NCI-H82 treated with DMSO at 0.1 percent for 48 hours (cell line): ENCODE measurements around the gene GGN.
"Not testable (repeated sequence)": the region's sequence is repeated elsewhere in the genome, so short reads cannot be mapped to it uniquely, and the experiment has no call there.

ENCODE experiments used
- DNase-seq: peaks from one replicate; lab custom pipeline; 2025; ENCODE audit not compliant: unreplicated experiment; lab: John Stamatoyannopoulos, UW

GGN gene

GRCh38 chr19:38387550-38388348 lies at the start of gene GGN:
Gene GGN (minus strand): TSS chr19:38388034. CDS start chr19:38387261, 773 bp downstream.
- peak; percentile 83 for DNase-seq

GRCh38 chr19:38437295-38437694 lies 49.5 kb upstream of the GGN start:
- DNase-seq: no peak

DNA sequence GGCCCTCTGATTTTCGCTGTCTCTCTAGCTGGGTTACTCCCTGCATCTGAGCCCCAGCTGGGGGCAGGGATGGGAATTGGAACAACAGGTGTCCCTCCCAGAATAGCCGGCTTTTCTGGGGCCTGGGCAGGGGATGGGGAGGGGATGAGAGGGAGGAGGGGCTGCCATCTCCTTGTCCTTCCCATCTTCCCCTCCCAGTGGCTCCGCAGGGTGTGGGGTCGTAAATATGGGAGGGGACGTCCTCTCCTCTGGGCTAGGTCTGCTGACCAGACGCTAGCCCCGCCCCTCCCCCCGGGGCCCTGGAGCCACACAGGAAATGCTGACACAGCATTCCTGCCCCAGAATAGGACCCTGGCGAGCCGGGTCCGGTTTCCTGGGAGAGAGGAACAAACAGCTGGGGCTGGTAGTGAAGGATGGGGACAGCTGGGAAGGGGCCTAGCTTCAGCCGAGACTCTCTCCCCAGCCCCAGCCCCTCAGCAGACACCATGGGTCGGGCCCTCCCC lies 46.8 kb upstream of the GGN start:
- peak; percentile 55 for DNase-seq

GRCh38 chr19:38433268-38433733 lies 45.5 kb upstream of the GGN start, which contains the start of gene RYR1:
Gene RYR1 (plus strand): TSS chr19:38433691. CDS start chr19:38433830, 139 bp downstream.
- peak; percentile 23 for DNase-seq

DNA sequence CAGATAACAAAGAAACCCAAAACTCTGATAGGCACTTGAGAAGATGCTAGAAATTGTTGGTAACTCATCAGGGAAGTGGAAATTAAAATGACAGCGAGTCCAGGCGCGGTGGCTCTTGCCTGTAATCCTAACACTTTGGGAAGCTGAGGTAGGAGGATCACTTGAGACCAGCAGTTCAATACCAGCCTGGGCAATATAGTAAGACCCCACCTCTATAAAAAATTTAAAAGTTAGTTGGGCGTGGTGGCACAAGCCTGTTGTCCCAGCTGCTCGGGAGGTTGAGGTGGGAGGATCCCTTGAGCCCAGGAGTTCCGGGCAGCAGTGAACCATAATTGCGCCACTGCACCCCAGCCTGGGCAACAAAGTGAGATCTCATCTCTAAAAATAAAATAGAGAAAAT lies 43.1 kb upstream of the GGN start:
- no peak for DNase-seq

DNA sequence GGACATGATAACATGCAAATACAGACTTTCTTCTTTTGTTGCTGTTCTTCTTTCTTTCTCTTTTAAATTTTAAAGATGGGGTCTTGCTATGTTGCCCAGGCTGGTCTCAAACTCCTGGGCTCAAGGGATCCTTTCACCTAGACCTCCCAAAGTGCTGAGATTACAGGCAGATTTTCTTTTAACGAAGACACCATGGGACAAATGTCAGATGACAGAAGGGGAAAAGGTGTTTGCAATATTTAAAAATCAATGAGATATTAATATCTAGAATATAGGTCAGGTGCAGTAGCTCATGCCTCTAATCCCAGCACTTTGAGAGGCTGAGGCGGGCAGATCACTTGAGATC lies 42.0 kb upstream of the GGN start:
- no peak for DNase-seq

- no peak for DNase-seq
Measured at GRCh38 chr19:38429055-38429810, 41.4 kb upstream of the GGN start.

GRCh38 chr19:38427035-38427677 lies 39.3 kb upstream of the GGN start:
- DNase-seq: not testable (repeated sequence)

DNA sequence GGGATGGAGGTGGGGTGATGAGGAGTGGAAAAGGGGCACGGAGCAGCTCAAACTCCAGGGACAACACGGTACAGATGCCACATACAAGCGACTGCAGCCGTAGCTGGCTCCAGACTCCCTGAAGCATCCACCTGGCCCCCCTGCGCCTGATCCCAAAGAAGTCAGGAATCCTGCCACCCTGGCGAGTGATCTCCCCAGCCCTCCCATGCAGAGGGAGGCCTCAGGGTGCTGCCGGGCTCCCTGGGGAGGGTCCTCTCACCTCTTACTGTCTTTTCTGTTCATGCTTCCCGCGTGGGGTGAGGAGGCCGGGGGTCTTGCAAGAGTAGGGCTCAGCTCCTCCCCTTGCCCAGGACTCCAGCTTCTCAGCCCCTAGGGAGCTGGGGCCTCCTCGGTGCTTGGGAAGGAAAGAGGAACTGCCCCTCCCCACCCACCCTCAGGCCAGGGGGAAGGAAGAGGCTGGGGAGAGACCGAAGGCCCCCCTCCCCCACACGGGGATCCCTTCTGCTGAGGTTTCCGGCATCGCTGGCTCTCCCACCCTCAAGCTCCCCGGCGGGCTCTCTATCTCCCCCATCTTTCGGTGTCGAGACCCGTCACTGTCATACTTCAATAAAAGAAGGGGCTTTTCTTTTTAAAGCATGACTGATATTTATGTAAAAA lies 38.1 kb upstream of the GGN start, which contains the start of gene RASGRP4:
RASGRP4 (minus strand) TSS at position 410 of the 657 bp plus-strand sequence; CDS start at position 282, 128 bp downstream.
- no peak for DNase-seq

DNA sequence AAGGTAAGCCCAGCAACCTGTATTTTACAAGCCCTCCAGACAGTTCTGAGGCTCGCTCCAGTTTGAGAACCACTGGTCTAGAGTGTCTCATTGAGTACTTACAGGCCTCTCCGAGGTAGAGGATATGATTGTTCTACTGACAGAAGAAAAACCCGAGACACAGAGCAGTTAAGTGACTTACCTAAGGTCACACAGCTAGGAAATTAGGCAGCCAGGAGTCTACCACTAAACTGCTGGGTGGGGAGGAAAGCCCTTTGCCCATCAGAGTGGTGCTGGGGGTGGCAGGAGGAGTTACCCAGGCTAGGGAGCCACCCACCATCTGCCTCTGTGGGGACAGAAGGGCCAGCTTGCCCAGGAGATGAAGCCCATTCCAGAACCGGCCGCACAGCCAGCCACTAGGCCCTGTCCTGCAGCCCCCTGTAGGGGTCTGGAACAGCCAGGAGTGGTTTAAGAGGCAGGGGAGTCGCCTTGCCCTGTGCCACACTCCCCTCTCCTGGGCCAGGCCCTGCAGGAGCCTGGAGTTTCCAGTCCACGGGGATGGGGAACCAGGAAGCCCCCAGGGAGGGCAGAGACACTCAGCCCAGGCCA lies 37.5 kb upstream of the GGN start:
- no peak for DNase-seq

DNA sequence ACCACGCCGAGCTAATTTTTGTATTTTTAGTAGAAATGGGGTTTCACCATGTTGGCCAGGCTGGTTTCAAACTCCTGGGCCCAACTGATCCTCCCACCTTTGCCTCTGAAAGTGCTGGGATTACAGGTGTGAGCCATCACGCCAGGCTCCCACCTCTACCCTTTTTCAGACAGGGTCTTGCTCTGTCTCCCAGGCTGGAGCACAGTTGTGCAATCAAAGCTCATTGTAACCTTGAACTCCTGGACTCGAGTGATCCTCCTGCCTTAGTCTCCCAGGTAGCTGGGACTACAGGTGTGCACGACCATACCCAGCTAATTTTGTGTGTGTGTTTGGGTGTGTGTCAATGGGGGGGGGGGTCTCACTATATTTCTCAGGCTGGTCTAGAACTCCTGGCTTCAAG lies 36.4 kb upstream of the GGN start:
- DNase-seq: no peak

DNA sequence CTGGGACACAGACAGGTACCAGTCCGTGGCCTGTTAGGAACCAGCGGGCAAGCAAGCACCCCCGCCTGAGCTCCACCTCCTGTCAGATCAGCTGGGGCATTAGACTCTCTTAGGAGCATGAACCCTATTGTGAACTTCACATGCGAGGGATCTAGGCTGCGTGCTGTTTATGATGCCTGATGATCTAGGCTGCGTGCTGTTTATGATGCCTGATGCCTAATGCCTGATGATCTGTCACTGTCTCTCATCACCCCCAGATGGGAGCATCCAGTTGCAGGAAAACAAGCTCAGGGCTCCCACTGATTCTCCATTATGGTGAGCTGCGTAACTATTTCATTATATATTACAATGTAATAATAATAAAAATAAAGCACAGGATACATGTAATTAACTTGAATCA lies 34.6 kb upstream of the GGN start:
- DNase-seq: no peak

GRCh38 chr19:38421856-38422255 lies 34.0 kb upstream of the GGN start:
- DNase-seq: no peak

DNA sequence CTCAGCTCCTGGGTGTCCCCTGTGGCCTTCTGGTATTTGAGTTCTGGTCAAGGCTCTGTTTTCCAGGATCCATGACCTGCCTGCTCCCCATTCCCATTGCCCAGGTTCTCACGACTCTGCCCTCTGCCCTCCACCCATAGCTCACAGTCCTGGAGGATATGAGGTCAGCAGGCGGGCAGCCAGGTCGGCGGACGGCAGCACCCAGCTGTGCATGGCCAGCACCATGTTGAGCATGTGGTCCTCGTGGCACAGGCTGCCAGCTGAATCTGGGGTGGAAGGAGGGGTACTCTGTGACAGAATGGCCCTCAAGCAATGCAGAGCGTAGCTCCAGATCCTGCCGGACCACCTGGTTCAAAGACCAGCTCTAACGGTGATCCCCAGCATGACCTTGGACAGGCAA lies 33.1 kb upstream of the GGN start:
- no peak for DNase-seq

DNA sequence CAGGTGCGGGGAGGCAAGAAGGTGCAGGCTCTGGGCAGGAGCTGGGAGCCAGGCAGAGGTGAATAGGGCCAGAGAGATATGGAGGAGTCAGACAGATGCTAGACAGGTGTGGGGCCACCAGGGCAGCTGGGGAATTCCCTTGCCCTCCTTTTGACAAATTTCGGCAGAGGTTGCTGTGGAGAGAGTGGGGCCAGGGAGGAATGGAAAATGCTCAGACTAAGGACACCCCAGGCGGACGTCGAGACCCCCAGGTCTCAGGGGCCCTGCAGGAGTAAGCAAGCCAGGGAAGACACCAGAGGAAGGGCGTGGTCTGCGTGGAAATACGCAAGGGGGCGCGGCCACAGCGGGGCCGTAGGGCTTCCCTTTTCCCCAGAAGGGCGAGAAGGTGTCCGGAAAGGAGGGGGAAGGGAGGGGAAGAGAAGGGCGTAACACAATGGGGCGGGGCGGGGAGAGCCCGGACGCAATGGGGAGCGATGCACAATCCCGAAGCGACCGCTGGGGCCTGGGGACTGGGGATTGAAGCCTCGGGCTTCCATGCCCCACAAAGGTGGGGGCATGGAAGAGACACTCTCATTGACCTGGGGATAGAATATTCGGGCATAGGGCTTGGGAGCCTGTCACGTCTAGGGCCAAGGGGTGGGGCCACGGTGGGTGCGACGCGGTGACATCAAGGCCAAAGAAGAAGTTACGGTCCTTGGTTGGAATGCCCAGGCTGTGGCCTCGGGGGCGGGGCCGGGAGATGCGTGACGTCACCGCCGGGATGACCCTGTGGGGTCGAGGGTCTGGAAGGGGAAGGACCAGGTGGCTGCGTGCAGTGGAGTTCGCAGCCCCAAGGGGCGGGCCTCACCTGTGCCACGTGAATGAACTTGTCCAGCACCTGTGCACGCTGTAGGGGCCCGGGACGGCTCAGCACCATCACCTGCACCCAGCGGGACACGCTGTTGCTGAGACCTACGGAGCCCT lies 30.0 kb upstream of the GGN start:
- peak; percentile 60 for DNase-seq

- no peak for DNase-seq
Measured at GRCh38 chr19:38417146-38417543, 29.3 kb upstream of the GGN start.

DNA sequence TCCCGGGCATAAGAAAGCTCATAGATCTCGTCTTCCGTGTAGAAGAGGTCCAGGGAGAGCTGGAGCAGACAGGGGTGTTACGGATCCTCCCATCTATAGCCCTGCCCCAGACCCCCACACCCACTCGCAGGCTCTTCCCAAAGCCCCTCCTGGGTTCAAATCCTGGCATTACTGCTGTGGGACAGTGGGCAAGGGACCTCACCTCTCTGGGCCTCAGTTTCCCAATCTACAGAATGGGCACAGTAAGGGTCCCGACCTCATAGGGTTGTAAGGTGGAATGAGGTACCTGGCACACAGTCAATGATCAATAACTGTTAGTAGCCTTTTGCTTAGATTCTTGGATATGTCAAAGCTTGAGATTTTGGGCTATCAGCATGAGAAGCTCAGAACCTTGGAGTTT lies 25.6 kb upstream of the GGN start:
- DNase-seq: no peak

GRCh38 chr19:38412961-38413360 lies 25.1 kb upstream of the GGN start:
- DNase-seq: peak; percentile 68

- DNase-seq: peak; percentile 94
Measured at GRCh38 chr19:38412491-38412890, 24.7 kb upstream of the GGN start.
